ENCODE measurements around the gene GLT8D2. TPM values are rescaled to one million over a fixed set of nuclear protein-coding genes. Genes with fewer than 3 reads are reported as not detected.

The GLT8D2 gene
- total and polyA plus RNA-seq, 2 donors (not counting 1 experiment from before 2014, with no cell fraction given), result 36.3 to 90.1 TPM

DNA sequence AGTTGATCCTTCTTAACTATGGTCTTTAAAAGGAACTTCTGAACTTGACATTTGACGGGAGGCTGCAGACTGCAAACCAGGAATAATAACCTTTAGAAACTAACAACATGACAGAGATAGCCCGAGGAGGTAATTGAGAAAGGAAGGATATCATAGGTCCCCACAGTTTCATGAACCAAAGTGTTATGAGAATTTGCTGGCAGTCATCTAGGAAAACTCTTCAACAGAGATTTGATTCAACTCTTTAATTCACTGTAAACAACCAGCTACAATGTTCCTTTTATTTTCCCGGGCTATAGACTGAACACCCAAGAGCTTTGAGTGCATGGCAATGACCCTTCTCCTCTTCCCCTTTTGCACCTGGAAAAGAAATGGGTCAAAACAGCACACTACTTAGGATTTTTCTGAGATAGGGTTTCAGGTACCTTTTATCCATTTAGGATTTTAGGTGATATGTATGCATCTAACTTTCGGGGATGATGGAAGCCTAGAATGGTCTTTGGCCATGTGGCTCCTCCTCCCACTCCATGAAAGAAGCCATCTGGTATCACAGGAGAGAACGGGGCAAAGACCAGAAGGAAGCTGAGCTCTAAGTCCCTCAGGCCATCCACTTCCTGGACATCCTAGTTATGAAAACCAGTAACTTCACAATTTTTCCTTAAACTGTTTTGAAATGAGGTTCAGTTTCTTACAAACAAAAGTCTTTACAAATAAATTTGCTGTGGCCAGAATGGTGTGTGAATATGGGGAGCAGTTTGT is 23.0 kb downstream of the GLT8D2 start:
- Histone ChIP-seq H2AFZ (ENCODE audit: low read length) (no peak overlapping the region), H4K20me1 (ENCODE audit: control insufficient read depth, extremely low read depth, insufficient read depth, low read length) (no peaks in the 10 kb centered on the region), H3K4me3 (replicated peaks in 1 of 4; ENCODE audit: control extremely low read depth in 1 of 4, insufficient read depth in 1 of 4, low read depth in 3 of 4, low read length in 4 of 4) (no peak overlapping the region), H3K9me3 (ENCODE audit: control insufficient read depth, insufficient read depth, low read depth, low read length) (no peaks in the 10 kb centered on the region), H3K4me2 (ENCODE audit: extremely low read depth, insufficient read depth, low read length) (no peak overlapping the region), H3K36me3 (ENCODE audit: control insufficient read depth, insufficient read depth, low read length) (no peaks in the 10 kb centered on the region), H3K27me3 (ENCODE audit: control insufficient read depth, insufficient read depth, low read length) (no peaks in the 10 kb centered on the region), H3K79me2 (ENCODE audit: control insufficient read depth, insufficient read depth, low read length) (no peaks in the 10 kb centered on the region), H3K9ac (ENCODE audit: insufficient read depth, low read length) (no peak overlapping the region), H3K27ac (ENCODE audit: insufficient read depth, low read length) (no peak overlapping the region), H3K4me1 (ENCODE audit: control insufficient read depth, extremely low read depth, insufficient read depth, low read length) (no peaks in the 10 kb centered on the region)
- TF ChIP-seq, protein P1, sequence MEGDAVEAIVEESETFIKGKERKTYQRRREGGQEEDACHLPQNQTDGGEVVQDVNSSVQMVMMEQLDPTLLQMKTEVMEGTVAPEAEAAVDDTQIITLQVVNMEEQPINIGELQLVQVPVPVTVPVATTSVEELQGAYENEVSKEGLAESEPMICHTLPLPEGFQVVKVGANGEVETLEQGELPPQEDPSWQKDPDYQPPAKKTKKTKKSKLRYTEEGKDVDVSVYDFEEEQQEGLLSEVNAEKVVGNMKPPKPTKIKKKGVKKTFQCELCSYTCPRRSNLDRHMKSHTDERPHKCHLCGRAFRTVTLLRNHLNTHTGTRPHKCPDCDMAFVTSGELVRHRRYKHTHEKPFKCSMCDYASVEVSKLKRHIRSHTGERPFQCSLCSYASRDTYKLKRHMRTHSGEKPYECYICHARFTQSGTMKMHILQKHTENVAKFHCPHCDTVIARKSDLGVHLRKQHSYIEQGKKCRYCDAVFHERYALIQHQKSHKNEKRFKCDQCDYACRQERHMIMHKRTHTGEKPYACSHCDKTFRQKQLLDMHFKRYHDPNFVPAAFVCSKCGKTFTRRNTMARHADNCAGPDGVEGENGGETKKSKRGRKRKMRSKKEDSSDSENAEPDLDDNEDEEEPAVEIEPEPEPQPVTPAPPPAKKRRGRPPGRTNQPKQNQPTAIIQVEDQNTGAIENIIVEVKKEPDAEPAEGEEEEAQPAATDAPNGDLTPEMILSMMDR (conservative IDR thresholded peaks at IDR 0.05 in 1 of 2, IDR thresholded peaks at IDR 0.05 in 1 of 2; ENCODE audit: low read depth in 1 of 2, low read length in 2 of 2), result no peak
- TF ChIP-seq EZH2 (IDR thresholded peaks at IDR 0.05; ENCODE audit: low read length, missing control alignments), result no peak
- DNase-seq (ENCODE audit: low read depth in 2 of 2), result no peak

- no peaks in the 10 kb centered on the region for H4K20me1 ChIP-seq (ENCODE audit: control insufficient read depth, extremely low read depth, insufficient read depth, low read length)
- no peak overlapping the region for H3K4me2 ChIP-seq (ENCODE audit: extremely low read depth, insufficient read depth, low read length)
- no peak overlapping the region for H3K27ac ChIP-seq (ENCODE audit: insufficient read depth, low read length)
- no peaks in the 10 kb centered on the region for H3K9me3 ChIP-seq (ENCODE audit: control insufficient read depth, insufficient read depth, low read depth, low read length)
- no peaks in the 10 kb centered on the region for H3K27me3 ChIP-seq (ENCODE audit: control insufficient read depth, insufficient read depth, low read length)
- H3K9ac ChIP-seq (ENCODE audit: insufficient read depth, low read length), result no peak overlapping the region
- H3K36me3 ChIP-seq (ENCODE audit: control insufficient read depth, insufficient read depth, low read length), result no peaks in the 10 kb centered on the region
- TF ChIP-seq, protein P1 (conservative IDR thresholded peaks at IDR 0.05 in 1 of 2, IDR thresholded peaks at IDR 0.05 in 1 of 2; ENCODE audit: low read depth in 1 of 2, low read length in 2 of 2), result no peak
- no peak for TF ChIP-seq EZH2 (IDR thresholded peaks at IDR 0.05; ENCODE audit: low read length, missing control alignments)
- no peaks in the 10 kb centered on the region for H3K4me1 ChIP-seq (ENCODE audit: control insufficient read depth, extremely low read depth, insufficient read depth, low read length)
- no peak for DNase-seq (ENCODE audit: low read depth in 2 of 2)
- H3K79me2 ChIP-seq (ENCODE audit: control insufficient read depth, insufficient read depth, low read length), result no peaks in the 10 kb centered on the region
- no peak overlapping the region for H3K4me3 ChIP-seq (replicated peaks in 1 of 4; ENCODE audit: control extremely low read depth in 1 of 4, insufficient read depth in 1 of 4, low read depth in 3 of 4, low read length in 4 of 4)
- no peak overlapping the region for H2AFZ ChIP-seq (ENCODE audit: low read length)
Measured at GRCh38 chr12:104025771-104026170, 24.2 kb downstream of the GLT8D2 start.

GRCh38 chr12:104024348-104024747 is 25.6 kb downstream of the GLT8D2 start:
- Histone ChIP-seq H4K20me1 (ENCODE audit: control insufficient read depth, extremely low read depth, insufficient read depth, low read length) (no peaks in the 10 kb centered on the region), H3K9ac (ENCODE audit: insufficient read depth, low read length) (no peak overlapping the region), H3K36me3 (ENCODE audit: control insufficient read depth, insufficient read depth, low read length) (no peaks in the 10 kb centered on the region), H3K27me3 (ENCODE audit: control insufficient read depth, insufficient read depth, low read length) (no peaks in the 10 kb centered on the region), H3K4me1 (ENCODE audit: control insufficient read depth, extremely low read depth, insufficient read depth, low read length) (no peaks in the 10 kb centered on the region), H3K27ac (ENCODE audit: insufficient read depth, low read length) (no peak overlapping the region), H3K79me2 (ENCODE audit: control insufficient read depth, insufficient read depth, low read length) (no peaks in the 10 kb centered on the region), H3K4me2 (ENCODE audit: extremely low read depth, insufficient read depth, low read length) (no peak overlapping the region), H3K9me3 (ENCODE audit: control insufficient read depth, insufficient read depth, low read depth, low read length) (no peaks in the 10 kb centered on the region), H3K4me3 (replicated peaks in 1 of 4; ENCODE audit: control extremely low read depth in 1 of 4, insufficient read depth in 1 of 4, low read depth in 3 of 4, low read length in 4 of 4) (no peak overlapping the region), H2AFZ (ENCODE audit: low read length) (no peak overlapping the region)
- no peak for DNase-seq (ENCODE audit: low read depth in 2 of 2)
- TF ChIP-seq, protein P1 (conservative IDR thresholded peaks at IDR 0.05 in 1 of 2, IDR thresholded peaks at IDR 0.05 in 1 of 2; ENCODE audit: low read depth in 1 of 2, low read length in 2 of 2), result no peak
- TF ChIP-seq EZH2 (IDR thresholded peaks at IDR 0.05; ENCODE audit: low read length, missing control alignments), result no peak

Measured in fibroblast of lung (primary cell).